Spleen (tissue), 11 donors: ENCODE data around the gene GRIK2. TPM values are rescaled to one million over a fixed set of nuclear protein-coding genes. Genes with fewer than 3 reads are reported as not detected.

ENCODE experiments used
- DNase-seq: peaks from one replicate; pipeline ENCODE4 v3.0.0-alpha.2; 2020
- H3K27ac ChIP-seq, 8 donors: fragments of 200-600 bp; sonication (generic) in 7 of 8; 1 replicate in 4 of 8; 2 replicates in 4 of 8; pipeline versions ENCODE4 v1.5.0 to v1.8.0; 2016 to 2021; ENCODE audit warnings: inconsistent platforms in 4 of 8, mild to moderate bottlenecking in 4 of 8, moderate library complexity in 1 of 8
- H3K27me3 ChIP-seq, 7 donors: fragments of 200-600 bp; sonication (generic) in 6 of 7; replicated peaks in 1 of 7; 1 replicate in 4 of 7; 2 replicates in 3 of 7; pipeline versions ENCODE4 v1.5.0 to v1.8.0; 2016 to 2021; ENCODE audit warnings: inconsistent platforms in 3 of 7, mild to moderate bottlenecking in 1 of 7
- H3K36me3 ChIP-seq, 6 donors: fragments of 200-600 bp; sonication (generic) in 5 of 6; 1 replicate in 4 of 6; 2 replicates in 2 of 6; pipeline versions ENCODE4 v1.5.0 to v1.8.0; 2016 to 2021; ENCODE audit warnings: inconsistent platforms in 2 of 6
- H3K4me1 ChIP-seq, 6 donors: fragments of 200-600 bp; sonication (generic) in 5 of 6; 1 replicate in 3 of 6; 2 replicates in 3 of 6; pipeline versions ENCODE4 v1.5.0 to v1.8.0; 2016 to 2021; ENCODE audit warnings: inconsistent platforms in 3 of 6
- H3K4me3 ChIP-seq, 8 donors: fragments of 200-600 bp; sonication (generic) in 7 of 8; 1 replicate in 4 of 8; 2 replicates in 4 of 8; pipeline versions ENCODE4 v1.5.0 to v1.8.0; 2016 to 2021; ENCODE audit warnings: inconsistent platforms in 4 of 8, mild to moderate bottlenecking in 4 of 8, moderate library complexity in 2 of 8
- H3K9me3 ChIP-seq, 8 donors: fragments of 200-600 bp; sonication (generic) in 7 of 8; 1 replicate in 4 of 8; 2 replicates in 4 of 8; pipeline versions ENCODE4 v1.5.0 to v1.8.0; 2016 to 2021; ENCODE audit warnings: inconsistent platforms in 4 of 8
- POLR2A ChIP-seq, 3 donors: fragments of 450-650 bp; IDR thresholded peaks; one replicate each; pipeline ENCODE4 v1.5.1; 2017; ENCODE audit warnings: antibody characterized with exemption in 3 of 3, mild to moderate bottlenecking in 1 of 3
- POLR2AphosphoS5 ChIP-seq, 3 donors: sonication (generic); formaldehyde crosslinking; IDR thresholded peaks; one replicate each; pipeline ENCODE4 v1.5.1; 2017; ENCODE audit warnings: antibody characterized with exemption in 3 of 3
- WGBS, 5 donors: extraction: QIAGEN DNeasy Blood & Tissue Kit in 3 of 5; methylation state at CpG; one replicate each; pipeline versions ENCODE4 v1.1.5 to v1.1.7; 2013 to 2018; 5-methylcytosine and 5-hydroxymethylcytosine counted together
- intact Hi-C: fragments of 100-400 bp; cut with DNase I; formaldehyde crosslinking; loops from one replicate; pipeline ENCODE4 v1.15.0; 2023; ENCODE audit warnings: low total_unique reads
- polyA plus RNA-seq, 3 donors: library from polyadenylated mRNA; stranded (reverse); fragments of 200-250 nt; gene quantifications; one replicate each; pipeline ENCODE4 v1.2.1, GENCODE V29; 2013
- total RNA-seq, 7 donors: library from RNA; depleted of rRNA in 3 of 7; stranded (reverse); fragments of >200 nt in 3 of 7; fragmentation: NEBNext Ultra II Directional in 4 of 7; extraction: Animal tissue kit (Norgen Biotek cat#: 25700) in 4 of 7; gene quantifications; one replicate each; pipeline versions ENCODE4 v1.1.0 to v1.2.1, GENCODE V29; 2016 to 2021
- TF ChIP-seq, protein P1 (sequence below), 11 experiments: fragments of 200-600 bp in 7 of 11; fragments of 450-650 bp in 4 of 11; sonication (generic) in 4 of 11; IDR thresholded peaks in 8 of 11; conservative IDR thresholded peaks in 3 of 11; 1 replicate in 7 of 11; 2 replicates in 4 of 11; pipeline versions ENCODE4 v1.4.0 to v1.8.0; 2016 to 2021; ENCODE audit warnings: antibody characterized with exemption in 11 of 11, inconsistent platforms in 4 of 11, mild to moderate bottlenecking in 1 of 11
- donor health status: healthy with polysubstance abuse.
- donor health status: DM: no; HTN: no; CAD: no; lungs with moderate emphysema.
- donor health status: DM: no; HTN: no; CAD: no.
- donor health status: Bipolar disorder and iron deficiency.
- donor health status: healthy.
- donor health status: DM: no; HTN: no; CAD: no.
- donor health status: DM: yes; HTN: yes; CAD: no.

The GRIK2 gene
- total and polyA plus RNA-seq, 10 donors = 0.07 to 2.7 (median 0.89) TPM

DNA sequence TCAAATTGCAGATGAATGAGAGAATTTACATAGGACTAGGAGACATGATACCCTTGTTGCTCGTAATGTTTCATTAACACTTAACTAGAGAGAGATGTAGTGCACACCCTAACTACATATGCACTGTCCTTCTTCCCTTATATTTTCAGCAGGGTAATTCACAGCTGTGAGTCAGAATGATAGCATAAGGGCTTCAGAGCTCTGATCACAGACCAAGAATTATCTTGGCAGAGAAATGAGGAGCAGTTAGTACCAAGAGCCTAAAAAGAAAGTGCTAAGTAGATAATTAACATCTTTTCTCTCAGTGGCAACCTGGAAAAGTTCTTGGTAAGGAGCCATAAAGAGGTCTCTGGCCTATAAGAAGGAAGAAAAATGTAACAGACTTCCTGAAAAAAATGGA is 35.8 kb downstream of the GRIK2 start:
- no peaks in the 10 kb centered on the region for H3K27me3 ChIP-seq
- no peak for DNase-seq
- TF ChIP-seq, protein P1, sequence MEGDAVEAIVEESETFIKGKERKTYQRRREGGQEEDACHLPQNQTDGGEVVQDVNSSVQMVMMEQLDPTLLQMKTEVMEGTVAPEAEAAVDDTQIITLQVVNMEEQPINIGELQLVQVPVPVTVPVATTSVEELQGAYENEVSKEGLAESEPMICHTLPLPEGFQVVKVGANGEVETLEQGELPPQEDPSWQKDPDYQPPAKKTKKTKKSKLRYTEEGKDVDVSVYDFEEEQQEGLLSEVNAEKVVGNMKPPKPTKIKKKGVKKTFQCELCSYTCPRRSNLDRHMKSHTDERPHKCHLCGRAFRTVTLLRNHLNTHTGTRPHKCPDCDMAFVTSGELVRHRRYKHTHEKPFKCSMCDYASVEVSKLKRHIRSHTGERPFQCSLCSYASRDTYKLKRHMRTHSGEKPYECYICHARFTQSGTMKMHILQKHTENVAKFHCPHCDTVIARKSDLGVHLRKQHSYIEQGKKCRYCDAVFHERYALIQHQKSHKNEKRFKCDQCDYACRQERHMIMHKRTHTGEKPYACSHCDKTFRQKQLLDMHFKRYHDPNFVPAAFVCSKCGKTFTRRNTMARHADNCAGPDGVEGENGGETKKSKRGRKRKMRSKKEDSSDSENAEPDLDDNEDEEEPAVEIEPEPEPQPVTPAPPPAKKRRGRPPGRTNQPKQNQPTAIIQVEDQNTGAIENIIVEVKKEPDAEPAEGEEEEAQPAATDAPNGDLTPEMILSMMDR (IDR thresholded peaks at IDR 0.05 in 8 of 11, conservative IDR thresholded peaks at IDR 0.05 in 3 of 11) = no peak
- TF ChIP-seq POLR2AphosphoS5 (IDR thresholded peaks at IDR 0.05) (no peak), POLR2A (IDR thresholded peaks at IDR 0.05) (no peak)
- H3K9me3 ChIP-seq = no peaks in the 10 kb centered on the region
- WGBS, 5 donors = 57 to 89% (median 70%) methylated on average over 1 of the region's 1 CpG
- H3K27ac ChIP-seq = no peak overlapping the region
- H3K4me3 ChIP-seq = no peak overlapping the region
- no peaks in the 10 kb centered on the region for H3K36me3 ChIP-seq
- intact Hi-C loops = no loop called here
- no peaks in the 10 kb centered on the region for H3K4me1 ChIP-seq

DNA sequence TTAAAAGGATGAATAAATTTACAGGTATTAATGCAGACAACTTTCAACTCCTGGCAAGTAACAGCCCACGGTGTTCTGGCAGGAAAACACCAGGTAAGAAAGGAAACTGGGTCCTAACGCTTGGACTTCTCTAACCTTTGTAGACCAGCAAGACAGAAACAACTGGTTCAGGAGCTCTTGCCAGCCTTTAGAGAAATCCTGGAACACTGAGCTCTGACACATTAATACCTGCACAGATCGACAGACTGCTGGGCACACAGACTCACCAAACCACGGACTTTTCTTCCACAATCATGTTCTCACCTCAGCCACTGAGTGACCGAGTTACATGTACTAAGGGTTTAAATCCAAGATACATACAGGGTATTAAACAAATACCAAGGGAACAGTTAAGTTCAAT is 36.3 kb downstream of the GRIK2 start:
- WGBS, 5 donors = 66 to 79% (median 74%) methylated on average over 5 of the region's 5 CpGs

DNA sequence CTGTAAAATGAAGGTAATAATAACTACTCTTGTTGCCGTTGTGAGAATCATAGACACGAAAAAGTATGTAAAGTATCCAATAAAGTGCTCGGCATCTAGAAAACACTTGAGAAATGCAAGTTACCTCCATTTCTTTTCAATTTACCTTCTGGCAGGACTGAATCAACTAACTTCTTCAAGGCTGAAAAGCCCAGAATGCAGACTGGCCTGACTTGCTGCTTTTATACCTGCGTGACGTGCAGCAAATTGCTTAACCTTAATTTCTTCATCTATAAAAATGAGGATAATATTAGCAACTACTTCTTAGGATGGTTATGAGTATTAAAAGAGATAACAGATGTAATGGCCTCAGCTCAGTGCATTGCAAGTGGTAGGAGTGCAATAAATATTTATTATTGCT is 39.6 kb downstream of the GRIK2 start:
- TF ChIP-seq, protein P1 (IDR thresholded peaks at IDR 0.05 in 8 of 11, conservative IDR thresholded peaks at IDR 0.05 in 3 of 11) = no peak
- TF ChIP-seq POLR2AphosphoS5 (IDR thresholded peaks at IDR 0.05) (no peak), POLR2A (IDR thresholded peaks at IDR 0.05) (no peak)
- no peaks in the 10 kb centered on the region for H3K27me3 ChIP-seq
- no peaks in the 10 kb centered on the region for H3K4me1 ChIP-seq
- no peak overlapping the region for H3K4me3 ChIP-seq
- intact Hi-C loops = no loop called here
- no peaks in the 10 kb centered on the region for H3K9me3 ChIP-seq
- 86 to 96% (median 91%) methylated on average over 5 of the region's 5 CpGs for WGBS, 5 donors
- no peak for DNase-seq
- H3K27ac ChIP-seq = no peak overlapping the region
- no peaks in the 10 kb centered on the region for H3K36me3 ChIP-seq

More for the DNA sequence above, 36.3 kb downstream of the GRIK2 start:
- intact Hi-C loops = no loop called here
- no peak for DNase-seq
- TF ChIP-seq, protein P1 (IDR thresholded peaks at IDR 0.05 in 8 of 11, conservative IDR thresholded peaks at IDR 0.05 in 3 of 11) = no peak
- TF ChIP-seq POLR2AphosphoS5 (IDR thresholded peaks at IDR 0.05) = no peak
- TF ChIP-seq POLR2A (IDR thresholded peaks at IDR 0.05) = no peak
- no peaks in the 10 kb centered on the region for H3K9me3 ChIP-seq
- no peak overlapping the region for H3K27ac ChIP-seq
- H3K27me3 ChIP-seq = no peaks in the 10 kb centered on the region
- no peak overlapping the region for H3K4me3 ChIP-seq
- H3K36me3 ChIP-seq = no peaks in the 10 kb centered on the region
- H3K4me1 ChIP-seq = no peaks in the 10 kb centered on the region

DNA sequence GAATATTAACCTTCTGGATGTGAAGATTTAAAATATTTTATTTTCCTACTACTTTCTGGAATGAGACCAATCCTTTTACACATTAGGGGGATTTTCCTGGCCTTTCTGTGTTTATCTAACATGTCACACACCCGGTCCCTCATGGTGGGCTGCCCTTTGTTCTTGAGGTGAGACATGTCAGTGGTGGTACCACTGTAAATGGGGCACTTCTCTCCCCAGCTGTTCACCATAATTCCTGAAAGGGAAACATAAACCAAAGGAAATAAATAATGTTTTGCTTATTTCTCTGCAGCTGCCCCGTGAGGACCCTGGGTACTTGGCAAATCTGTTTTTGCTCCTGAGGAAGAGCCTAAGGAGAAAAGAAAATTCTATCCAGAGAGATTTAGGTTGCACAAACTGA is 41.1 kb downstream of the GRIK2 start:
- Histone ChIP-seq H3K36me3 (no peaks in the 10 kb centered on the region), H3K4me3 (no peak overlapping the region), H3K4me1 (no peaks in the 10 kb centered on the region), H3K9me3 (no peaks in the 10 kb centered on the region), H3K27me3 (no peaks in the 10 kb centered on the region), H3K27ac (no peak overlapping the region)
- TF ChIP-seq POLR2AphosphoS5 (IDR thresholded peaks at IDR 0.05) (no peak), POLR2A (IDR thresholded peaks at IDR 0.05) (no peak)
- TF ChIP-seq, protein P1 (IDR thresholded peaks at IDR 0.05 in 8 of 11, conservative IDR thresholded peaks at IDR 0.05 in 3 of 11) = no peak
- intact Hi-C loops = no loop called here
- no peak for DNase-seq
- WGBS, 5 donors = 32 to 51% (median 34%) methylated on average over 2 of the region's 2 CpGs
